ENCODE data around the gene PLEKHA7.
A peak's percentile ranks its signal among the peaks of the same experiment; 100 is the strongest.

PLEKHA7 gene

DNA sequence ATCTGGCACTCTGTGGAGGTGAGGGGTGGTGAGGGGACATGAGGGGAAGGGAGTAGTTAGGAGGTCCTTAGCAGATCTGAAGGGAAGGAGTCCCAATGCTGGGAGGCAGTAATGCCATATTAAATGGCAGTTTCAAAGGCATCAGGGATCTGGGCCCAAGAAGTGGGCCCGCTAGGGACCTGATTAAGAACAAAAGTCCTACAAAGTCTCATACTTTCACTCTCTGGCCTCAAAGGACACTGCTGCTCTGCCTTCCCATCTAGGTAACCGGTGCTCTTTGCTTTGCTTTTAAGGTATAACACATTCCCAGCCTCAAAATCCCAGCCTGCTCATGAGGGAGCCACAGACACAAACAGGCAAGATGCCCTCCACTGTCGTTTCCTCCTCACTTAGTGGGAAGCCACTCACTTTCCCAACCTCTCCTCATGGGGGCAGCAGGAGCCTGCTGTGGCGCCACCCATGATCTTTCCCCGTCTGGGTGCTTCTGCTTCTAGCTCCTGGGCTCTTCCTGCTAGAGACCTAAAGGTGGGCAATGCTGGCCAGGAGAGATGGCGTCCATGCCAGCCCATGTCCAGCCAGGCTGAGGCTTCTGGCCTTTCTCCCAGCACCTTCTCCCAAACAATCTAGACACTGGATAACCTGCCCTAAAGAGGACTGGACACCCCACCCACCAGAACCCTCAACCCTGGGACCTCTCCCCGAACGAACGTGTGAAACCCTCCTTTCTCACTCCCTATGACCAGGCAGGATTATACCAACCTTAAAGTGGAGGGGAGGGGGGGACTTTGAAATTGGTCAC is 68.3 kb downstream of the PLEKHA7 start:
- TF ChIP-seq, protein P1, sequence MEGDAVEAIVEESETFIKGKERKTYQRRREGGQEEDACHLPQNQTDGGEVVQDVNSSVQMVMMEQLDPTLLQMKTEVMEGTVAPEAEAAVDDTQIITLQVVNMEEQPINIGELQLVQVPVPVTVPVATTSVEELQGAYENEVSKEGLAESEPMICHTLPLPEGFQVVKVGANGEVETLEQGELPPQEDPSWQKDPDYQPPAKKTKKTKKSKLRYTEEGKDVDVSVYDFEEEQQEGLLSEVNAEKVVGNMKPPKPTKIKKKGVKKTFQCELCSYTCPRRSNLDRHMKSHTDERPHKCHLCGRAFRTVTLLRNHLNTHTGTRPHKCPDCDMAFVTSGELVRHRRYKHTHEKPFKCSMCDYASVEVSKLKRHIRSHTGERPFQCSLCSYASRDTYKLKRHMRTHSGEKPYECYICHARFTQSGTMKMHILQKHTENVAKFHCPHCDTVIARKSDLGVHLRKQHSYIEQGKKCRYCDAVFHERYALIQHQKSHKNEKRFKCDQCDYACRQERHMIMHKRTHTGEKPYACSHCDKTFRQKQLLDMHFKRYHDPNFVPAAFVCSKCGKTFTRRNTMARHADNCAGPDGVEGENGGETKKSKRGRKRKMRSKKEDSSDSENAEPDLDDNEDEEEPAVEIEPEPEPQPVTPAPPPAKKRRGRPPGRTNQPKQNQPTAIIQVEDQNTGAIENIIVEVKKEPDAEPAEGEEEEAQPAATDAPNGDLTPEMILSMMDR (IDR thresholded peaks at IDR 0.05; ENCODE audit: low read depth, low read length, missing control alignments), result peak; percentile 94
- no peaks in the 10 kb centered on the region for H3K36me3 ChIP-seq (replicated peaks)
- no peak overlapping the region for H3K27ac ChIP-seq
- DNase-seq, result peak; percentile 53
- no peak overlapping the region for H3K4me3 ChIP-seq (ENCODE audit: low read depth, low read length)
- in situ Hi-C loops (cut with HindIII; ENCODE audit: low pct_ligation_motif_present, low sequenced_read_pairs), result loop anchor here (10.0 kb wide), 1 partner anchor 119 kb away; no protein-coding TSS in a partner anchor
- H3K27me3 ChIP-seq (replicated peaks), result no peaks in the 10 kb centered on the region

DNA sequence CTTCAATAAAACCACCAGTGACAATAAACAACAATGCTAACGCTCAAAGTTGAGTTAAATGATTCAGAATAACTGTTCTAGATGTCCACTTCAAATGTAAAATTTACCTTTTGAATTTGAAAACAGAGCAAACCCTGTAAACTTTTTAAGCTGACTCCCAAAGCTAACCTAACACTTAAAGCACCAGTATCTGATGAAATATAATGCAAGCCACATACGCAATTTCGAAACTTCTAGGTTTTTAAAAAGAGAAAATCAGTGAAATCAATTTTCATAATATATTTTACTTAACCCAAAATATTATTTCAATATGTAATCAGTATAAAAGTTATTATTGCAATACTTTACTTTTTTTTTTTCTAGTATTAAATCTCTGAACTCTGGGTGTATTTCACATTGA is 71.3 kb downstream of the PLEKHA7 start:
- no peaks in the 10 kb centered on the region for H3K27me3 ChIP-seq (replicated peaks)
- no peak for DNase-seq
- no peaks in the 10 kb centered on the region for H3K36me3 ChIP-seq (replicated peaks)
- no peak overlapping the region for H3K27ac ChIP-seq
- in situ Hi-C loops (cut with HindIII; ENCODE audit: low pct_ligation_motif_present, low sequenced_read_pairs), result loop anchor here (10.0 kb wide), 1 partner anchor 122 kb away; no protein-coding TSS in a partner anchor
- TF ChIP-seq, protein P1 (IDR thresholded peaks at IDR 0.05; ENCODE audit: low read depth, low read length, missing control alignments), result no peak
- H3K4me3 ChIP-seq (ENCODE audit: low read depth, low read length), result no peak overlapping the region

DNA sequence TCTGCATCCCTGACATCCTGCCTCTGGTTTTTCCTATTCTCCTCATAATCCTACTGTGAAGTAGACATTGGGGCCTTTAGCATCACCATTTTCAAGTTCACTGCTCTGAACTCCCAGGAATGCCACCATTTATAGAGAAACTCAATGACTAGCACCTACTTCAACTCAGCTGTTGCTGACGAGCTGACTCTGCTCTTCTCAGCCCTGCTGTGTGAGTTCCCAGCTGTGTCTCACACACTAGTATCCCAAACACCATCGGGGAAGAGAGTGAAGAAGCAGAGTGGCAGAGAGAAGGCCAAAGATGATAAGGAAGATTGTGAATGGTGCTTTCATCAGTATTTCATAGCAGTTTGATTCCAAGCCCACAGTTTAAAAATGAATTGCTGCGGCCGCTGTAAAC is 71.9 kb downstream of the PLEKHA7 start:
- H3K36me3 ChIP-seq (replicated peaks), result no peaks in the 10 kb centered on the region
- H3K27me3 ChIP-seq (replicated peaks), result no peaks in the 10 kb centered on the region
- in situ Hi-C loops (cut with HindIII; ENCODE audit: low pct_ligation_motif_present, low sequenced_read_pairs), result loop anchor here (10.0 kb wide), 1 partner anchor 122 kb away; no protein-coding TSS in a partner anchor
- no peak overlapping the region for H3K27ac ChIP-seq
- H3K4me3 ChIP-seq (ENCODE audit: low read depth, low read length), result no peak overlapping the region
- no peak for DNase-seq
- TF ChIP-seq, protein P1 (IDR thresholded peaks at IDR 0.05; ENCODE audit: low read depth, low read length, missing control alignments), result no peak

DNA sequence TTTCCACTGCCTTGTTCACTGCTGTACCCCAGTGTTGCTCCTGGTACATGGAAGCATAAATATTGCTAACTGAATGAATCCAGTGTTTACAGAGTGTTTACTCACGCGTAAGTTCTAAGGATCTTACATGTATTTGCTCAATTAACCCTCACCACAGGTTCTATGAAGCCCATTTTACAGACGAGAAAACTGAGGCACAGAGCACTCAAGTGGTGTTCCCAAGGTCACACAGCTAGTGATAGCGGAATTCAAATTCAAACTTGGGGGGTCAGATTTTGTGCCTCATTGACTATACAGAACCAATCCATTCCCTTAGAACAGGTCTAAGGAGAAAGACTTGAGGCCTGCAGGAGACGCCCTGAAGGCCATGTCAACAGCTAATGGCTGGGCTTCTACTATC is 72.3 kb downstream of the PLEKHA7 start:
- in situ Hi-C loops (cut with HindIII; ENCODE audit: low pct_ligation_motif_present, low sequenced_read_pairs), result loop anchor here (10.0 kb wide), 1 partner anchor 123 kb away; no protein-coding TSS in a partner anchor
- DNase-seq, result no peak

DNA sequence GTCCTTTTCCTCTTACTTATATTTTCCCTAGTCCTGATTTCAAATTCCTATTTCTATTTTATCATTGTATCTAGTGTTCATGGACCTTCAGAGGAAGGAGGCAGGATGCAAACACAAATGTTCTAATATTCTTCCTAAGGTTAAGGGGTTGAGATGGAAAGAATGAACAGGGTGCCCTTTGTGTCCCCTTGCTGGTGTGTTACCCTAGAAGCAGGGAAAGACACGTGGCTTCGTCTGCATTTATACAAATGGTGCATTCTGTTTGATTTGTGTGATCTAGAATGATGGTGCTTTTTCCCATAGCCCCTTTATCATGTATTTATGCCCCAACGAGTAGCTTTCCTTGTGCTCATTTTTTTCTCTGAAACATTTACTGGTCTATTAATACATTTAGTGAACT is 76.2 kb downstream of the PLEKHA7 start:
- Histone ChIP-seq H3K4me3 (ENCODE audit: low read depth, low read length) (no peak overlapping the region), H3K27ac (no peak overlapping the region), H3K27me3 (replicated peaks) (no peaks in the 10 kb centered on the region), H3K36me3 (replicated peaks) (no peaks in the 10 kb centered on the region)
- DNase-seq, result no peak
- in situ Hi-C loops (cut with HindIII; ENCODE audit: low pct_ligation_motif_present, low sequenced_read_pairs), result no loop called here
- TF ChIP-seq, protein P1 (IDR thresholded peaks at IDR 0.05; ENCODE audit: low read depth, low read length, missing control alignments), result no peak

More for the DNA sequence above, 72.3 kb downstream of the PLEKHA7 start:
- H3K27me3 ChIP-seq (replicated peaks), result no peaks in the 10 kb centered on the region
- no peak overlapping the region for H3K27ac ChIP-seq
- H3K36me3 ChIP-seq (replicated peaks), result no peaks in the 10 kb centered on the region
- H3K4me3 ChIP-seq (ENCODE audit: low read depth, low read length), result no peak overlapping the region
- TF ChIP-seq, protein P1 (IDR thresholded peaks at IDR 0.05; ENCODE audit: low read depth, low read length, missing control alignments), result no peak
